HUDEP-2 (cell line): ENCODE results near the gene DCTN1.
"Not testable (repeated sequence)": the region's sequence is repeated elsewhere in the genome, so short reads cannot be mapped to it uniquely, and the experiment has no call there.

ENCODE experiments used
- DNase-seq, 76 experiments: peaks; one replicate each; lab custom pipeline; 2025; ENCODE audit not compliant: unreplicated experiment in 76 of 76; lab: John Stamatoyannopoulos, UW

DCTN1 gene

DNA sequence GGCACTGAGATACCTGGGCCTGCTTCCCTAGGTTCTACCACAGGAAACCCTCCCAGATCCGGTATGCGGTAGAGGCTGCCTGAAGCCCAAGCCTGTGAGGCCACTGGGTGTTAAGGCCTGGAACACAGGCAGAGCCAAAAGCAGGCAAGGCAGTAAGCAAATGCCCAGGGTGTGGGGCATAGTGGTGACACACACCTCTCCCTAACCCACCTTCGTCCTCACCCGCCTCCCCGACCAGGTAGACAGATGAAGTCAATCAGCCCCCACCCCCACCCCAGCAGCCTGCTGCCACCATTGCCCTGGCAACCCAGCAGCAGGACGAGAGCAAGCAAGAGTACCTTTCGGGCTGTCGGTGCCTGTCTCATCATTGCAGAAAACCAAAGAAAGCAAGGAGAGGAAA is 6.1 kb downstream of the DCTN1 start:
- DNase-seq = no peak

DNA sequence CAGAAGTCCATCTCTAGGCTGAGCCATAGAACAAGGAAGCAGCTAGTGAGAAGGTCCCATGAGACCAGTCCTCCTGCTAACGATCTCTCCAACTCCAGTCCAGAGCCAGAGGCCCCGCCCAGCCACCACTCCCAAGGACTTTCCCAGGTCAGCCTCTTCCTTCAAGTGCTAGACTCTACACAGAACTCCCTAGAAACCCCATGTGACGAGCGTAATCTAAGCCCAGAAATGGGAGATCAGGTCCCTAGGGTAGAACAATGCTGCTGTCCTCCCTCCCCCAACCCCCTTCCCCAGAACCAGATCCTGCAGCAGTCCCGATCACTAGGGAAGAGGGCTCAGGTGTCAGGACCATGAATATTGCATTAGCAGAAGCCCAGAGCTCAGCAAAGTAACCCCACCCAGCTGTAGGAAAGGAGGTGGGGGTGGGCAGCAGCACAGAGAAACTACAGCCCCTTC is 6.9 kb downstream of the DCTN1 start:
- no peak for DNase-seq

DNA sequence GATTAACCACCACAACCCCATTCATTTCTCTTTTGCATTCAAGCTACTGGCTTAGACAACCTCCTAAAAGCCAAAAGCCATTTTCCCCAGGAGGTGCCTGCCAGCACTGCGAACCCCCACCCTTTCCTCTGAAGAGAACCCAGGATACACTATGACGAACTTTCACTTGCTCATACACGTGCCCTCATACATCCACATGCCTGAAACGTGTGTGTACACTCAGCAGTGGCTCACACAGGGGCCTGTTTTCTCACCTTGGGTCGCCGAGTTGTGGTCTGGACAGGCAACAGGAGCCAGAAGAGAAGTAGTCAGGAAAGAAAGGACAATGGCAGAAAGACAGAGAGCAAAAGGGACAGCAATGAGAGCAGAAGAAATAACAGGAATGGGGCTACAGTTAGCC is 7.4 kb downstream of the DCTN1 start:
- DNase-seq = no peak

DNA sequence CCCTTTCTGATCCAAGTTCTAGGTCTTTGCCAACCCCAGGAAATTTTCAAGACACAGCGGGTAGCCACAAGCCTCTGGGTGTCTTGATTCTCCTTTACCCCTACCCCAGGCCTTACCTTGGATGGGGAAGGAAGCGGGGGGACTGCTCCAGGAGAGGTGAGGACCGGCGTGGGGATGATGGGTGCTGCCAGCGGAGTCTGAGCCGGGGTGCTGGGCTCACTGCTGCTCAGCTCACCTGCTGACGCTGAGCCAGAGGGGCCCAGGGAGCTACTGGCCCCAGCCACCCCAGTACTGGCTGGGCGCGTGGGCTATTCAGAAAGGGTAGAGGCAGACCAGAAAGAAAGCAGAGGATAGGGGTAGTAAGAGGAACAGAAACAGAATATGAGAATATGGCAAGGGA is 8.7 kb downstream of the DCTN1 start:
- no peak for DNase-seq

DNA sequence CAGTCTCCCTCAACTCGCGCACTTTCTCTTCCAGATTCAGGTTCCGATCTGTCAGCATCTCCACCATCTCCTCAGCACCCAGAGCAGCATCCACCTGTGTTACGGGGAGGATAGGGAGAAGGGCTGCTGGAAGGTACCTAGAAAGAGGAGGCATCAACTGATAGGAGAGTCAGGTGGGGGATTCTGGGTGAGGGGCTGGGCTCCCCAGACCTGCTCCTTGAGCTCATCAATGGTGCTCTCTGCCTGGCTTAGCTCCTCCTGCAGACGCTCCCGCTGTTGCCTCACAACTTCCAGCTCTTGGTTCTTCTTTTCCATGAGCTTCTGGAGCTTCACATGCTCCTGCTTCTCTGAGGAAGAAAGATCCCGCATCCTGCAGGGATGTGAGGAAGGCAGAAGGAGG is 10.1 kb downstream of the DCTN1 start:
- DNase-seq = no peak

DNA sequence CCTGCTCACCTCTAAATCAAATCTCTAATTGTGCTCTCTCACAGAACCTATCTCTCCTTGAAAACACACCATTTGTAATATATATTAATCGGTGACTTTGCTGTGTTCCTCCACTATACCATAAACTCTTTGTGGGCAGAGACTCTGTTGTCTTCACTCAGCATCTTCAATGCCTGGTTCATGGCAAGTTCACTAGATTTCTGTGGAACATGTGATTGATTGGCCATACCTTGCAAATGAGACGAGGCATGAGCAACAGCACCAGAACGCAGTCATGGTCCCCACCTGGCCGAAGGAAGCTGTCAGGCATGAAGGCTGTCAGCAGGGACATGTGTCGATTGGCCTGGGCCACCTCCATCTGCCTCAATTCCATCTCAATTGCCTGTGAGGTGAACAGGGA is 11.6 kb downstream of the DCTN1 start:
- DNase-seq = no peak

DNA sequence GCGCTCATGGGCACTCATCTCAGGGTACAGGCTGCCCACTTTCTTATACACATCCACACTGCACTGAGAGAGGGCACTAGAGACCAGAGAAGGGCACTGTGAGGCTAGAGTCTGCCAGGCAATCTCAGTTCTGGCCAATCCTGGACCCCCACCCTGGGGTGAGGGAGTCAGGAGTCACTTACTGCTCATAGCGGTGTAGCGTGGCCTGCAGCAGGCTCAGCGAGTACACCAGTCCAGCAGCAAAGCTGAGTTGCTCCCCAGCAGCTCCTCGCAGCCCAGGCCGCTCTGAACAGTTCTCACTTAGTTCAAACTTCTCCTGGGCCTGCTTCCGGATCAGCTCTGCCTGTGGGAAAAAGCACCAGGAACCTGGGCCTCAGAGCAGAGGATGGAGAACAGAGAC is 12.3 kb downstream of the DCTN1 start:
- DNase-seq = no peak

DNA sequence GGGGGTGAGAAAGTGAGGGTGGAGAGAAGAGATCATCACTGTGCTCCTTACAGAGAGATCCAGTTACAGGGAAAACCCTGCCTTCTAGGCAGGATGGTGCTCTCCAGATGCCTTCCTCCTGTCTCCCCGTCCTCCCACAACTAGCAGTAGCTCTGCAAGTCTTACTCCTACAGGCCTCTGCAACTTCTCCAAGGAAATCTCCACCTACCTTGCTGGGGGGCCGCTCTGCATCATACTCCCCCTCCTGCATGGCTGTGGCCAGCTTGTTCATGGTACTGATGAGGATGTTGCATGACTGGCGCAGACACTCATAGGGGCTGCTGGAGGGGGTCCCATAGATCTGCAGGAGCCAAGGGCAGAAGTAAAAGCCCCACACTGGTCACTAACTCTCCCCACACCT is 14.1 kb downstream of the DCTN1 start:
- no peak for DNase-seq

DNA sequence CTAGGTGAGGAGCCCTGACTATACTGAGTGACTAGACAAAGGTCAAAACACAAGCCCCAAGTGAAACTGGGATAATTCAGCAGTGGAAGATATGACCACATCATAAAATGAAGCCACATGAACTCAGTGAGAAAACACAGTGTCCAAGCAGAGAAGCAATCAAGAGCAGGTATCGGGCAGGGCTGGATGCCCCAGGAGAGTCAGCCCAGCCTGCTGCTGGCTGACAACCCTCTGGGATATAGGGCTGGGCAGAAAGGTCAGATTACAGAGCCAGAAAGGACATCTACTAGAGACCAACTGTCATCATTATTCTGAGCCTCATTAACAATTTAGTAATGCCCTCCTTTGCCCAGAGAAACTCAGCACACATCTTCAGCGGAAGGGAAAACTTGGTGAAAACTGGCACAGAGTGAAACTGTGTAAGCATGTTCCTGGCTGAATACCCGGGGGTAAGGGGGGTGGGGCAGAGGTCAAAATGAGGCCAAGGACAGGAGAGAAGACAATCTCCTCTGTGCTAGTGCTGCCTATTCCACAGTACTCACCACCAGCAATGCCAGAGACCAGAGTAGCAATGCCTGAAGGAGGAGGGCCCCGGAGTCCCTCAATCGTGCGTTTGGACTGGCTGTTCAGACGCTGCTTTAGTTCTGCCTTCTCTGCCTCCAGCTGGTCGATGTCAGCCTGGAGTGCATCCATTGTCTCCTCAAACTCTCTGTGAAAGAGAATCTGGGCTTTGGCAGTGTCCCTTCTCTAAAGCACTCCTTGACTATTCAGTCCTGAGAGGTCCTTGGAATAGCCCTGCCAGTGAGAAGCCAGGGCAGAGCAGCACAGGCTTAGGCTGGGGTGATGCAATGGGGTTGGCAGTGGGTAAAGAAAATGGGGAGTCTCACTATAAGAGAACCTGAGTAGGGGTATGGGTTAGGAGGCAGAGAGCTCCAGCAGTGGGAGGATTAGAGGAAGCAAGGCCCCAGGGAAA is 15.3 kb downstream of the DCTN1 start:
- no peak for DNase-seq

DNA sequence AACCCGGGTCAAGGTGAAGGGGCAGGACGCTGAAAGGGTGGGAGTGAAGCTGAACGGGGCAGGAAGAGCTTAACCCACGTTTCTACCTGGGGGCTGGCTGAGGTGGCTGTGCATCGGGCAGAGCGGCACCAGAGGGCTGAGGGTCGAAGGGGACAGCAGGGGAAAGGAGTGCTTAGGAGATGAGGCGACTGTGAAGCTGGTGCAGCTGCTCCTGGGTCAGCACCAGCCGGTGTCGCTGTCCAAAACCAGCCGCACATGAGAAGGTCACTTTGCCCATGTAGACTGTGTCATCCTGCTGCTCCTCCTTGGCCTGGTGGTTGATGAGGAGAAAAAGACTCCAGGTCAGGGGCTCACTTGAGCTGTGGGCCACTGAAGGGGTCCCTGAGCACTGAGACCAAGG is 18.8 kb downstream of the DCTN1 start:
- DNase-seq = no peak

DNA sequence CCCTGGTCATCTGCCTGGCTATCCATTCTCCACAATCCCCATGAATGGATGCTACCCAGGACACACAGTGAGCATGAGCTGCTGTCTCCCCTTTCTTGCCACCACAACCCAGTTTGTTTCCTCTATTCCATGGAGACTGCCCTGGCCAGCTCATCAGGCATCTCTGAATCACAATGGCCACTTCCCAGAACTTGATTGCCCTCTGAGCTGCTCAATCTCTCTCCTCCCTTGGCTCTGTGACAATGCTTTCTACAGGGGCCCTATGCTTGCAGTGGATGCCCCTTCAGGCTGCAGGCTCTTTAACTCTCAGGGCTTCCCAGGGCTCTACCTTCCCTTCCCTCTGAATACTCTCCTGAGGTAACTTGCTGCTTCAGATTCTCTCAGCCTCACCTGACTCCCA is 22.5 kb downstream of the DCTN1 start:
- no peak for DNase-seq

DNA sequence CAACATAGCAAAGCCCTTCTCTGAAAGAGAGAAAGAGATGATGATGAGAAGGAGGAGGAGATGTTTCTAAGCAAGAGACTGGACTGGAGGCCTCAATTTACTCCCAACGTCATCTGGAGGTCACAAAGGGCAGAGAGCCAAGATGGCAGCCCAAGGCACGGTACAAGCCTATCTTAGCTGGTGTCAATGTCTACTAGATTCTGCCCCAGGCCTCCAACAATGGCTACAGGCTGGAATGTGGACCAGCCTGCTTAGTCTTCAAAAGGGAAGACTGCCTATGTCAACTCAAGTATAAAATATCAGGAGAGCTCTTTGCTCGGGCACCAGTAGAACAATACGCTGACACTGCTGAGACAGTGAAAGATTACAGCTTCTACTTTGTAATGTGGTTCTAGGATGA is 30.2 kb downstream of the DCTN1 start:
- no peak for DNase-seq

DNA sequence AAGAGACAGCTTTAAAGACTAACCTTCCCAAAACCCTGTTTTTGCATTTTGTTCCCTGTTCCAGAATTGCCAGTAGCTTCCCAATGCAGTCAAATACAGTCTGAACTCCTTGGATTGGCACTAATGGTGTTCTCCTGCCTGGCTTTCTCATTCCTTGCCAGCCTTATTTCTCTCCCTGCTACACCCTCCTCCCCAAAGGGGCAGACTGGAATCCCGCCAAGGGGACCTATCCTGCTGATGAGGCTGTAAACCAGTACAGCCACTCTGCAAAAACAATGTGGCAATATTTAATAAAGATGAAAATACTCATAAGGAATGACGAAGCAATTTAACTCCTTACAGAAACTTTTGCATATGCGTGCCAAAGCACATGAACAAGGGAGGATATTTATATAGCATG is 32.4 kb downstream of the DCTN1 start:
- no peak for DNase-seq

DNA sequence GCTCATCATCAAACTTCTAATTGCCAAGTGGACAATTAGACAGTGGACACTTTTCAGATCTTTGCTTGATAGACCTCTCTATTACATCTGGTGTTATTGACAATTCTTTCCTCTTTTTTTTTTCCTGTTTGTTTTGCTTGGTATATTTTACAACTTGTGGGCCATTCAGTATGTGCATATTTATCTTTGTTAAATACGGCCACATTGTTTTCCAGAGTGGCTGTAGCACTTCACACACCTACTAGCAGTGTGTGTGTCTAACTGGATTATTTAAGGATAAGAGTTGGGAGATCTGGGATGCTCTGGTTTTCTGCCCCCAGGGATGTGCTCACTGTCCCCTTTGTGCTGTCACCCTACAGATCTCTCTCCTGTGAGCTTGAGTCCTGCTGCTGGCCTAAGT is 32.8 kb downstream of the DCTN1 start:
- no peak for DNase-seq

DNA sequence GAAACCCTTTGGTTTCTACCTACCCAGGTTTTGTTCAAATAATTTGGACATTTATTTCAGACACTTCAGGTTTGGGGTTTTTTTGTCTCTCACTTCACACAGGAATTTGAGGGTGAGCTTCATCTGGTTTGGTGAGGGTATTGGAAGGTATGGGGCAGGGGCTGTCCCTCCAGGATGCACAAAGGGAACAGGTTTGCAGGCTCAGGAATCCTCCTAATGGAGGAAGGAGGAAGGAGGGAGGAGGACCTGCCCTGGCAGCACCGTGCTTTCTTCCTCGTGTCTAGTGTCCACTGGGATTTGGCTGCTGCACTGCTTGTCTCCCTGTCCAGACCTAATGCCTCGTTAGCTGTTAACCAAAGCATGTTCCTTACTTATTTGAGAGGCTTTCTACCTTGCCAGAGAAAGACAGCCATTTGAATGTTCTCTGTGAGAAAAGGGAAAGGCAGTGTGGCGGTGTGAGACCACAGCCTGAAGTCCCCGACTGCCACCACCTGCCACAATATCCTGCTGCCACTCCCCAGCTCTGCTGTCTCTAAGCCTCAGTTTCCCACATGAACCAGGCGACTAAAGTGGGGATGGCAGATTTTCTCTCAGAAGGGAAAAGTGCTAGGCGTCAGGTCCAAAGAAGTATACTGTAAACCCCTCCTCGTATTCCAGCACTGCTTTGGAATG is 34.7 kb downstream of the DCTN1 start:
- DNase-seq = no peak

DNA sequence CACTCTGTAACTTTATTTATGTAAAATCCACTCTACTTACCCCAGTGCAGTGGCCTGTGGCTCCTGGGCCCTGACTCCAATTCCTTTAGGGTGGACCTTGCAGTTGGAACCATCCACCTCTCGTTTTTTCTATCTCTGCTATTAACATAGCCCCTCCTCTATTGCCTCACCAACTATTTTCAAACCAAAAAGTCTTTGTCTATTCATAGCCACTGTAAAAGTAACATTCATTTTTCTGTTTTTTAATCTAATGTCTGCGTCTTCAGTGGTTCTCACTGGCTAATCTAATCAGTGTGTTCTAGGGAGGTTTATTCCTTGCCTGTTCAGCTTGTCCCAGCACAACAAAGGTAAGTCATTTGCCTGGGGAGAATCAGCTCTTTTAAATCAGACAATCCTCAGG is 36.8 kb downstream of the DCTN1 start, which contains the start of gene SLC4A5:
Gene SLC4A5 (minus strand): TSS at position 101 of the 400 bp plus-strand sequence. CDS start 28,393 bp downstream, outside the sequence.
- DNase-seq = no peak

DNA sequence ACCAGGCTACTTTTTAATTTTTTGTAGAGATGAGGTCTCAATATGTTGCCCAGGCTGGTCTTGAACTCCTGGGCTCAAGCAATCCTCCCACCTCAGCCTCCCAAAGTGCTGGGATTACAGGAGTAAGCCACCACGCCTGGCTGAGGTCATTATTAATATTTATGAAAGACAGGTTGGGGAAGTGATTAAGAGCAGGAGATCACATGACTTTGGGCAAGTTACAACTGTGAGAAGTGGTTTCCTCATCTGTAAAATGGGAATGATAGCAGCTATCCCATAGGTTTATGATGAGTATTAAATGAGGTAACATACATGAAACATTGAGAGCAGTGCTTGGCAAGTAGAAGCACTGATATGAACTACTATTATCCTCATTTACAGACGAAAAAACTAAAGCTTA is 43.9 kb downstream of the DCTN1 start:
- not testable (repeated sequence) for DNase-seq

DNA sequence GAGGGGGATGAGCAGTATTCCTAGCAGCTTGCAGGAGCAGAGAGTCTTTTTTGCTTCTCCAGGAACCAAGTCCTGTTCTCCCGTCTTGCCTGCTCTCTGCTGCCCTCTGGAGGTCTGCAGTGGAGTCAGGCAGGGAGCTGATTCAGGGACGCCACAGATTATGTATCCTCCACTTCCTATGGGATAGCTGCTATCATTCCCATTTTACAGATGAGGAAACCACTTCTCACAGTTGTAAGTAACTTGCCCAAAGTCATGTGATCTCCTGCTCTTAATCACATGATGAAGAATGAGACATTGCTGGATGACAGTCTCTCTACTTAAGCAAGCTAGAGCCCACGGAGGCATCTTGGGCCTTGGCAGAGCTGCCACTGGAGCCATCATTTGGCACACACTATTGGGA is 45.2 kb downstream of the DCTN1 start:
- DNase-seq = peak in 56 of 76 experiments; percentile 4 to 72 (median 44)

DNA sequence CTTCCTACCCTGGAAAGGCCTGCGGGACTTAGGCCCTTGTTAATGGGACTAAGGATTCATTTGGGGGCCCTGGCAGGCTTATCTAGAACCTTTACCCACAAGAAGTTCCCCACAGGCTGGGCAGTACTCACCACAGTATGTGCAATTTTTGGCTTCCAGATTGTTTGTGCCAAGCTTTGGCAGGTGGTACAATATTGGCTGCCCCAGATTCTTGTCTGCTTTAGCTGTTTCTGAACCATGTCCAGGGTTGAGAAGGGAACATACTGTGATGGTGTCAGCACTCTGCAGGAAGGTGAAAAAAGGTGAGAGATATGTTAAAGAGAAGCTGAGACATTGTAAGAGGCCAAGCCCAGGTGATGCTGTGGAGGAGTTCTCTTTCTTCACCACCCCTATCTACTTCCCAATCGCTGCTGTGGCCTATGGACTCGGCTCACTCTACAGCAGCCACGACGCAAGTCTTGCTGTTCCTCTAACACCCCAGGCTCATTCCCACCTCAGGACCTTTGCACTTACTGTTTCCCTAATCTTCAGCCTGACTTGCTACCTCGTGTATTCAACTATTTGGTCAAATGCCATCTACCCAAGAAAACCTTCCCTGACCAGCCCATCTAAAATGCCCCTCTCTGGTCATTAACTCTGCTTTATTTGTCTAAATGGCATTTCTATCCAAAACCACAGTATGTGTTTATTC is 46.1 kb downstream of the DCTN1 start:
- DNase-seq = no peak

DNA sequence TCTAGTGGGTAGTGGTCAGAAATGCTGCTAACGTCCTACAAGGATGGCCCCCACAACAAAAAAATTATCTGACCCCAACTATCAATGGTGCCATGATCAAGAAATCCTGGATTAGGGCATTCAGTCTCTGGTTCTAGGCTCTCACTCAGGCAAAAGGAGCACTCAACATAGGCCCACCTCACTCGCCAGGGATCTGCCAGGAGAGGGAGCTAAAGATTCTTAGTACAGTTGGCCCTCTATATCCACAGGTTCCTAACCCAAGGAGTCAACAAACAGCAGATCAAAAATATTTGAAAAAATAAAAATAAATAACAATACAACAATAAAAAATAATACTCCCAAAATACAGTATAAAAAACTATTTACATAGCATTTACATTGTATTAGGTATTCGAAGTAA is 46.9 kb downstream of the DCTN1 start:
- DNase-seq = peak in 47 of 76 experiments; percentile 3 to 66 (median 27)

DNA sequence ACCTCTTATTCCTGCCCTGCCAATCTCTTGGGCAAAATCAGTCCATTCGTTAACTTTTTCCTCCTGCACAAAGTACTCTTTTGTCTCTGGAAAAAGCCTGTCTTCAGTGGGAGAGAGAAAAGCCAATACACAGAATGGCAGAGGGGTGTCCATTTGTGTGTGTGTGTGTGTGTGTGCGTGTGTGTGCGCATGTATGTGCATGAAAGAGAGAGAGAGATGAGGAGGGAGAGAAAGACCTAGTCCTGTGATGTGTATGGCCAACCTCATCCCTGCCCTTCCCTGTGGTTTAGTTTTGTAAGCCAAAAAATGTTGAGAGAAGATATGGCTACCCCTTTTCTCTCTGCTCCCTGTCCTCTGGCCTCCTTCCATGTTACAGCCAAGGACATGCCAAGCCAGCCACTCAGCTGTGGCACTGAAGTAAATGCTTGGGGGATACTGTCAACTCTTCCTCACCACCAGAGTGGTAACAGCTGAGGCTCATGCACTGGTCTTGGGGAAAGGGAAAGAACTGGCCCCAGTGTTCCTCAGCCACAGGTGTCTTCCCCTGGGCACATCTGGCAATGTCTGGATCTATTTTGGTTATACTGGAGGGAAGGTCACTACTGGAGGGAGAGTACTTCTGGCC is 47.4 kb downstream of the DCTN1 start:
- no peak for DNase-seq
